Transverse colon (tissue), 3 donors: ENCODE results near the gene SUSD3.

ENCODE experiments used
- EP300 ChIP-seq: sonication (generic); formaldehyde crosslinking; IDR thresholded peaks from one replicate; pipeline ENCODE4 v1.6.1; 2017; ENCODE audit warnings: antibody characterized with exemption, low read depth
- TF ChIP-seq, protein P1 (sequence below), 5 experiments: fragments of 200-600 bp in 3 of 5; fragments of 450-650 bp in 2 of 5; sonication (generic) in 3 of 5; IDR thresholded peaks; 1 replicate in 2 of 5; 2 replicates in 3 of 5; pipeline ENCODE4 v1.5.1; 2016 to 2017; ENCODE audit warnings: antibody characterized with exemption in 5 of 5, inconsistent platforms in 3 of 5, mild to moderate bottlenecking in 2 of 5, moderate library complexity in 1 of 5

DNA sequence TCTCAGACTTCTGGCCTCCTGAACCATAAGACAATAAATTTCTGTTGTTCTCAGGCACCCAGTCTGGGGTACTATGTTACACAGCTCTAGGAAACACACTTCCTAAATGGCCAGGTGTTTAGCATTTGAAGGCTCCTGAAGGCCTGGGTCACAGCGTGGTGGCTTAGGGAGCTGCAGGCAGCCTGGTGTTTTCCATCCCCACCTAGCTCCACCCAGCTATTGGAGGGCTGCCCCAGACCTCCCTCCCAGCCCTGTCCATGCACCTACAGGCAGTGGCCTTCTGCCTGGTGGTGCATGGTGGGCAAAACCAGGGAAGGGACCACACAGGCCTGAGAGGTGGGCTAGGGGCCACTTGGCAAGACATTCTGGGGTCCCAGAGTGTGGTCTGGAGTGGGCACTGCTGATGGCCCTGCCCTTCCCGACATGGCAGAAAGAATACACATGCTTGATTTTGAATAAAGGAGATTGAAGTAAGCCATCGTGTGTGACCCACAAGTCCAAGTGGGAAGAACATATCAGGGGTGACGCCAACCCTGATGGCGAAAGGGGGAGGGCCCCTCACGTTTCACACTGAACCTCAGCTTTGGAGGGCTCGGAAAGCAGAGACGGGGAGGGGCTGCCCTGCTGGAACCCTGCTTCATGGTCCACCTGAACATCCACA is 1.3 kb upstream of the SUSD3 start:
- TF ChIP-seq EP300 = no peak
- TF ChIP-seq, protein P1, sequence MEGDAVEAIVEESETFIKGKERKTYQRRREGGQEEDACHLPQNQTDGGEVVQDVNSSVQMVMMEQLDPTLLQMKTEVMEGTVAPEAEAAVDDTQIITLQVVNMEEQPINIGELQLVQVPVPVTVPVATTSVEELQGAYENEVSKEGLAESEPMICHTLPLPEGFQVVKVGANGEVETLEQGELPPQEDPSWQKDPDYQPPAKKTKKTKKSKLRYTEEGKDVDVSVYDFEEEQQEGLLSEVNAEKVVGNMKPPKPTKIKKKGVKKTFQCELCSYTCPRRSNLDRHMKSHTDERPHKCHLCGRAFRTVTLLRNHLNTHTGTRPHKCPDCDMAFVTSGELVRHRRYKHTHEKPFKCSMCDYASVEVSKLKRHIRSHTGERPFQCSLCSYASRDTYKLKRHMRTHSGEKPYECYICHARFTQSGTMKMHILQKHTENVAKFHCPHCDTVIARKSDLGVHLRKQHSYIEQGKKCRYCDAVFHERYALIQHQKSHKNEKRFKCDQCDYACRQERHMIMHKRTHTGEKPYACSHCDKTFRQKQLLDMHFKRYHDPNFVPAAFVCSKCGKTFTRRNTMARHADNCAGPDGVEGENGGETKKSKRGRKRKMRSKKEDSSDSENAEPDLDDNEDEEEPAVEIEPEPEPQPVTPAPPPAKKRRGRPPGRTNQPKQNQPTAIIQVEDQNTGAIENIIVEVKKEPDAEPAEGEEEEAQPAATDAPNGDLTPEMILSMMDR (IDR thresholded peaks at IDR 0.05) = no peak
